DMS53 treated with DMSO at 0.1 percent for 48 hours (cell line): ENCODE measurements around the gene MYBPHL.

ENCODE experiments used
- DNase-seq: peaks from one replicate; lab custom pipeline; 2025; ENCODE audit not compliant: unreplicated experiment; lab: John Stamatoyannopoulos, UW

The MYBPHL gene

DNA sequence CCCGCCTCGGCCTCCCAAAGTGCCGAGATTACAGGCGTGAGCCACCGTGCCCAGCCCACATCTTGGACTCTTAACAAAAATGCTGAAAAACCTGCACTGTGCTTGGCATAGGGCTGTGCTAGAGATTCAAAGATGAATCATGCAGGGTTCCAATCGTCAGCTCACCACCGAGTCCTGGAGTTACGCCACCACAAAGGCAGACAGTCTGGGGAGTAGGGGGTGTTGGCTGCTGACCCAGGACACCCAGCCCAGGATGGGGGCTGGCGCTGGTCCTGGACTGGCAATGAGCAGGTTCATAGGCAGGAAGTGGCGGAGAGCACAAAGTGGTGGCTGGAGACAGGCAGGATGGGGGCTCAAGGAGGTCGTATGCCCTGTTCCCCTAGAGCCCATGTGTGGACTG lies 39.8 kb downstream of the MYBPHL start:
- DNase-seq, result no peak

GRCh38 chr1:109265741-109266330 lies 41.0 kb downstream of the MYBPHL start:
- DNase-seq, result no peak

DNA sequence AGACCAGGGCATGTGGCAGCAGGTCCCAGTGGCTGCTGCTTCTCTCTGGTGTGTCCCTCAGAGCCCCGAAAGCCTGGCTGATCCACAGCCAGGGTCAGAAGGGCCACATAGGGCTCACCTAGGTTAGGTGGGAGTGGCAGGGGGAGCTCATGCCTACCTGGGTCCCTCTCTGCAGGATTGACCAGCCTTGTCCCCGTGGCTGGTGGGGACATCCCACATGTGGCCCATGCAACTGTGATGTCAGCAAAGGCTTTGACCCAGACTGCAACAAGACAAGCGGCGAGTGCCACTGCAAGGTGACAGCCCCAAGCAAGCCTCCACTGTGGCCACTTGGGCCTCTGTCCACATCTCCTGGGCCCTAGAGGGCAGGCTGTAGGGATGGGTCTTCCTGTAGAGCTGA lies 41.8 kb downstream of the MYBPHL start:
- DNase-seq, result no peak

- no peak for DNase-seq
Measured at GRCh38 chr1:109264379-109264755, 42.4 kb downstream of the MYBPHL start.

GRCh38 chr1:109263597-109264378 lies 43.0 kb downstream of the MYBPHL start:
- peak; percentile 91 for DNase-seq

DNA sequence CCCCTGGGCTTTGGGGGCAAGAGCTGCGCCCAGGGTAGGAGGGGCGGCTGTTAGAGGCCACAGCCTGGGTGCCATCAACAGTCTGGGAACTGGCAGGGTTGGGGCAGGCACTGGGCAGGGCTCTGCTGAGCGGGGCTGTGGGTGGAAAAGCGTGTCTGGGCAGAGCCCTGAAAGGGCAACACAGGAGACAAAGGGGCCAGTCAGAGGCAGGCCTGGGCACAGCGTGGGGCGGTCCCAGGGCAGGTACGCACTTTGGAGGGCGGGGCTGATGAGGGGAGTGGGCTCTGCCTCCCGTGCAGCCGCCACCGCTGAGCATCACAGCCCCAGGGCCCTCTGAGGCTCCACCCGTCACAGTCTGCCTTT lies 43.6 kb downstream of the MYBPHL start:
- no peak for DNase-seq

DNA sequence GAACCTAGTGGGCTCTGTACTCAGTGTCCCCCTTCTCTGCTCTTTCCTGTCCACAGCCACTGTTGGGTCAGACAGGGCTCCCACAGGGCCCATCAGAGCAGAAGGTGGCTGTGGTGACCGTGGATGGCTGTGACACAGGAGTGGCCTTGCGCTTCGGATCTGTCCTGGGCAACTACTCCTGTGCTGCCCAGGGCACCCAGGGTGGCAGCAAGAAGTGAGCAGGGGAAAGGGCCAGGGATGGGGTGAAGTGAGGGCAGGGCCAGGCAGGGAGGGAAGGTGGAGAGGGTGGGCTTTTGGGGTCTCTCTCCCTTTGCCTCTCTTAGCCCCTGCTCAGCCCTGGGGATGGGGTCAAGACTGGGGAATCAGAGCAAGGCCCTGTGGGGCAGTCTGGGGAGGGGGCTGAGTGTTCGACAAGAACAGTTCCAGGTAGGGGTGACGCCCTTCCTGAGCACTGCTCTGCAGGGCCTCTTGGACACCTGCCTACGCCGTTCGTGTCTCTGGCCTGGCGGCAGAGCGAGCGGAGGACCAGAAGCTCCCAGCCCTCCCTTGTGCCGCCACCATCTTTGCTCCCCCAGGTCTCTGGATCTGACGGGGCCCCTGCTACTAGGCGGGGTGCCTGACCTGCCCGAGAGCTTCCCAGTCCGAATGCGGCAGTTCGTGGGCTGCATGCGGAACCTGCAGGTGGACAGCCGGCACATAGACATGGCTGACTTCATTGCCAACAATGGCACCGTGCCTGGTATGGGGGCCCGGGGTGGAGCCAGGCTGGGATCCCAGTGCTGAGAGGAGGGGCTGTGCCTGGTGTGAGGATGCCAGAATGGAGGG lies 44.4 kb downstream of the MYBPHL start:
- no peak for DNase-seq

DNA sequence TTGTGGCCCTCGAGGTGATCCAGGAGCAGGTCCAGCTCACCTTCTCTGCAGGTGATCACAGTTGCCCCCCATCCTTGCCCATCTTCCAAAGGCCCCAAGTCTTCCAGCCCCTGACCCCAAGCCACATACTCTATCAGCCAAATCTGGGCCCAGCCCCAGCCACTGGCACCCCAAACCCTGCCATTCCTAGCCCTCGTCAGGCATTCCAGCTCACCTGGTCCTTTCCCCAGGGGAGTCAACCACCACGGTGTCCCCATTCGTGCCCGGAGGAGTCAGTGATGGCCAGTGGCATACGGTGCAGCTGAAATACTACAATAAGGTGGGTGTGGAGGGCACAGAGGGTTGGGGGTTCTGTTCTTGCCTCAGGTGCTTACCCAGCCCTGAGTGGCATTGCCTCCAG lies 45.2 kb downstream of the MYBPHL start:
- DNase-seq, result no peak

- no peak for DNase-seq
Measured at GRCh38 chr1:109261006-109261405, 45.8 kb downstream of the MYBPHL start.

GRCh38 chr1:109259674-109260557 lies 46.9 kb downstream of the MYBPHL start:
- DNase-seq, result no peak

GRCh38 chr1:109258481-109259466 lies 48.0 kb downstream of the MYBPHL start:
- no peak for DNase-seq

DNA sequence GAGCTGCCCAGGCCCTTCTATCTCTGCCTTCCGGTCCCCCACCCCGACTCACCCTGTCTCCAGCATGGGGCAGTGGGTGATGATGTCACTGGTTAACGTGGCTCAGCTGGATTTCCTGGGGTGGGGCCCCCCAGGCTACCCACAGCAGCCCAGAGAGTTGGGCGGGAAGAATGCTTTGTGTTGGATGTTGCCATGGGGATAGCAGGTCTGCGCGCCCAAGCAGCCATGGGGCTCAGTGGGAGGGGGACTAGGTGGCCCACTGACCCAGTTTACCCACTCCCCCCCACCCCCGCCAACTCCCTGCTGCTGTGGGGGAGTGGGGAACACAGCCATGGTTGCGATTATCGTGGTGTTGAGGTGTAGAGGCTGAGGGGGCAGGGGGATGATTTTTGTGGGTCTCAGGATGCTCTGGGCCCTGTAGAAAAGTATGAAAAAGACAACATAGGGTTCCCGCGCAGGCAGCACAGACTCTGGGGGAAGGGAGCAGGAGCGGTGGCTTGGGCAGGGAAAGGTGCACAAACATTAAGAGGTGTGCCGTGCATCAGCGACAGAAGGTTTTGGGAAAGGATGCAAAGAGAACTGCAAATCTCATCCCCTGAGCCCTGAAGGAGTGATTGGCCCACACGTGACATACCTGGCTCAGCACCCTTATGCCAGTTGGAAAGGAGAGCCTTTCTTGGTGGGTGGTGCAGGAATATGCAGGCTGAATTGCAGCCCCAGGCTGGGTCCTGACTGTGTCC lies 49.0 kb downstream of the MYBPHL start:
- DNase-seq, result no peak

DNA sequence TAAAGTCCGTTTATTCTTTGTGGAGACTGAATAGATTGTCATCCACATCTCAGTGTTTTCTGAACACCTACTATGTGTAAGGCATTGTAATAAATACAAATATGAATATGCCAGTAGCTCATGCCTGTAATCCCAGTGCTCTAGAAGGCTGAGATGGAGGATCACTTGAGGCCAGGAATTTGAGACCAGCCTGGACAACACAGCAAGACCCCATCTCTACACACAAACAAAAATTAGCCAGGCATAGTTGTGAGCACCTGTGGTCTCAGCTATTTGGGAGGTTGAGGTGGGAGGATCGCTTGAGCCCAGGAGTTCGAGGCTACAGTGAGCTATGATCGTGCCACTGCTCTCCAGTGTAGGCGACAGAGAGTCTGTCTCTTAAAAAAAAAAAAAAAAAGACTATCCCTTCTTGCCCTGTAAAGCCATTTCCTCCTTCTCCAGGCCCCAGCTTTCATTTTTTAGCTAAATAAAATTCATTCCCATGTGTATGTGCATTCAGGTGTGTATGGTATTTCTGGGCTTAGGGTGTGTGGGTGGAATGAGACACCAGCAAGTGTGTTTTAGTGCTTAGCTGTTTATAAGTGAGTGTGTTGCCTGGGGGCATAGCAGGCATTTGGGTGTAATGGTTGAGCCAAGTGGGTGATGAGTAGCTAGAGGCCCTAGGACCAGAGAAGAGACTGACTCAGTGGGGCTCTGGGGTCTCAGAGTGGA lies 49.7 kb downstream of the MYBPHL start:
- no peak for DNase-seq

- no peak for DNase-seq
Measured at GRCh38 chr1:109256085-109256484, 50.7 kb downstream of the MYBPHL start.

DNA sequence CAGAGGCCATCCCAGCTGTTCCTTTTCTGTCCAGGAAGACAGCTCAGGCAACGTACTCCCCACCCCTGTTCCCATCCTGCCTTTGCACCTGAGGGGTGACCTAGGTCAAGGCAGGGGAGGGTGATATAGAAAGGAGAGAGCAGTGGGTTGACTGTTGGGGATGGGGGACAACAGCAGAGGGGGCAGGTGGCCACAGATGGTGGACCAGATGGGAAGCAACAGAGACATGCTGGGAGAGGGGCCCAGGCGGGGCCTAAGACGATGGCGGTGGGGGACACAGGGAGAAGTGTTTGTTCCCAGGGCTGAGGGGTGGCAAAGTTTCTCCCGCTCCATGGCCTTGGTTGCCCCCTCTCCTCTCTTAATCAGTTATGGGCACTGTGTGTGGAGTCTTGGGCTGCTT lies 51.1 kb downstream of the MYBPHL start:
- no peak for DNase-seq

DNA sequence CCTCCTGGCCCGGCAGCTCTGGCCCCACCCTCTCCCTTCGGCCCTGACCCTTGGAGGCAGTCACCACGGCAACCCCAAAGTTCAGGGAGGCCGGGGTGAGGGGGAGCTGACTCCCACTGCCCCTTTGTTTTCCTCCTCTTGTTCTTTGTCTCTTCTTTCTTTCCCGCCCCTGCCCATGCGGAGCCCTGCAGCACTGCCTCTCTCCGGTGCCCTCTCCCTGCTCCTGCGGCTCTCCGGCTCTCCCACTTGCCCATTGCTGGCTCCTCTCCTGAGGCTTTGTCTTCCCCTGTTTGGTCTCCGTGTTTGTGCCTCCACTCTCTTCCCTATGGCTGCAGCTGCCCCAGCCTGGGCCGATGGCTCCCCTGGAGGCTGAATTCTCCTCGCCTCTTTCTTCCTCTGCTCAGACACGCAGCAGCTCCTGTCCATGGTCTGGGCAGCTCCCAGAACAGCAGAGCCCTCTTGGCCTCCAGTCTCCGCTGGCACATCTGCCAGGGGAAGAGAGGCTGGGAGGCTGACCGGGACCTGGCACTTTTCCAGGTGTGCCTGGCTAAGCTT lies 51.6 kb downstream of the MYBPHL start:
- no peak for DNase-seq

DNA sequence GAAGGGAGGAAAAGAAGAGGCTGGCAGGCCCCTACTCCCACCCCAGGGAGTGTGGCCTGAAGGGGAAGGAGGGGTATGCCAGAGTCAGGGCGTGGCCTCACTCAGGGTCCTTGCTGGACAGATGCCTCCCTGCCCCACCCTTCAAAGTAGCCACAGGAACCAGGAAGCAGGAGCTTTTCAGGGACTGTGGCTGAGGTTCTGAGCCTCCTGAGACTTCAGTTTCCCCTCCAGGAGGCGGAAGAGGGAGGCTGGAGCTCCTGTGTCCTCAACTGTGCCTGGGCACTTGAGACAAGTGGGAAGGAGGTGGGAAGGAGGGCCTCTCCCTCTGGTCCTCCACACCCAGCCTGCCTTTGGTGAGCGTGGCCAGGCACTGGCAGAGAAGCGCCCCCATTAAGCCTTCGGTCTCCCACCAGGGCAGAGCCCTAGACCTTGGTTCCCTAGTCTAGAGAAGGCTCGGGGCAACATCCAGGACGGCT lies 52.2 kb downstream of the MYBPHL start:
- DNase-seq, result no peak
